ENCODE results near the gene TMEM101.
A peak's percentile ranks its signal among the peaks of the same experiment; 100 is the strongest.

Gene TMEM101

GRCh38 chr17:44010966-44011647, 3.7 kb downstream of the TMEM101 start:
- no peaks in the 10 kb centered on the region for H3K9me3 ChIP-seq (ENCODE audit: insufficient read depth, low read length, severe bottlenecking)
- peaks cover 41% of the 10 kb centered on the region for H3K4me1 ChIP-seq (ENCODE audit: insufficient read depth, low read length)
- TF ChIP-seq CTCF (IDR thresholded peaks at IDR 0.05; ENCODE audit: borderline replicate concordance, extremely low read depth, low read length, poor library complexity, severe bottlenecking) (no peak), EZH2 (IDR thresholded peaks at IDR 0.05; ENCODE audit: borderline replicate concordance, low read depth, low read length, severe bottlenecking) (no peak)
- no peak overlapping the region for H3K4me3 ChIP-seq (ENCODE audit: low read depth in 1 of 2, low read length in 2 of 2)
- no peak overlapping the region for H3K9ac ChIP-seq (ENCODE audit: low read depth, low read length)
- H4K20me1 ChIP-seq (ENCODE audit: insufficient read depth, low read length), result no peaks in the 10 kb centered on the region; the same call in 1 of the 2 replicates
- H2AFZ ChIP-seq (ENCODE audit: low read depth, low read length), result no peak overlapping the region
- ATAC-seq (ENCODE audit: insufficient read depth, low read depth) (no peak), DNase-seq (no peak)
- no peaks in the 10 kb centered on the region for H3K27me3 ChIP-seq (ENCODE audit: insufficient read depth, low read length, poor library complexity)
- H3K36me3 ChIP-seq (ENCODE audit: insufficient read depth, low read length), result peaks cover 8% of the 10 kb centered on the region
- H3K79me2 ChIP-seq (ENCODE audit: insufficient read depth, low read length), result peaks cover 15% of the 10 kb centered on the region
- H3K27ac ChIP-seq (ENCODE audit: low read length), result no peak overlapping the region
- H3K4me2 ChIP-seq (ENCODE audit: insufficient read depth, low read length), result no peak overlapping the region

- H3K4me2 ChIP-seq (ENCODE audit: insufficient read depth, low read length), result peak overlapping the region; percentile 65
- no peaks in the 10 kb centered on the region for H3K9me3 ChIP-seq (ENCODE audit: insufficient read depth, low read length, severe bottlenecking)
- H3K27me3 ChIP-seq (ENCODE audit: insufficient read depth, low read length, poor library complexity), result no peaks in the 10 kb centered on the region
These were observed 6.4 kb downstream of the TMEM101 start for GRCh38 chr17:44008205-44008909.

GRCh38 chr17:44007346-44008204, 7.2 kb downstream of the TMEM101 start:
- Histone ChIP-seq H4K20me1 (ENCODE audit: insufficient read depth, low read length) (no peaks in the 10 kb centered on the region; the same call in none of the 2 replicates), H2AFZ (ENCODE audit: low read depth, low read length) (peak overlapping the region; percentile 59; the same call in 1 of the 2 replicates), H3K27ac (ENCODE audit: low read length) (no peak overlapping the region), H3K9me3 (ENCODE audit: insufficient read depth, low read length, severe bottlenecking) (no peaks in the 10 kb centered on the region), H3K27me3 (ENCODE audit: insufficient read depth, low read length, poor library complexity) (no peaks in the 10 kb centered on the region), H3K4me1 (ENCODE audit: insufficient read depth, low read length) (peaks cover 22% of the 10 kb centered on the region), H3K9ac (ENCODE audit: low read depth, low read length) (peak overlapping the region; percentile 17; the same call in 1 of the 2 replicates), H3K4me2 (ENCODE audit: insufficient read depth, low read length) (peak overlapping the region; percentile 65), H3K36me3 (ENCODE audit: insufficient read depth, low read length) (peaks cover 5% of the 10 kb centered on the region), H3K79me2 (ENCODE audit: insufficient read depth, low read length) (no peaks in the 10 kb centered on the region), H3K4me3 (ENCODE audit: low read depth in 1 of 2, low read length in 2 of 2) (peak overlapping the region in 1 of 2 experiments; percentile 50; a peak in 2 of 4 replicates)
- no peak for DNase-seq
- ATAC-seq (ENCODE audit: insufficient read depth, low read depth), result no peak
- TF ChIP-seq EZH2 (IDR thresholded peaks at IDR 0.05; ENCODE audit: borderline replicate concordance, low read depth, low read length, severe bottlenecking) (no peak), CTCF (IDR thresholded peaks at IDR 0.05; ENCODE audit: borderline replicate concordance, extremely low read depth, low read length, poor library complexity, severe bottlenecking) (no peak)

More at GRCh38 chr17:44008205-44008909, 6.4 kb downstream of the TMEM101 start:
- DNase-seq, result no peak
- Histone ChIP-seq H3K4me1 (ENCODE audit: insufficient read depth, low read length) (peaks cover 23% of the 10 kb centered on the region), H3K27ac (ENCODE audit: low read length) (no peak overlapping the region), H3K36me3 (ENCODE audit: insufficient read depth, low read length) (peaks cover 8% of the 10 kb centered on the region), H3K79me2 (ENCODE audit: insufficient read depth, low read length) (peaks cover 1% of the 10 kb centered on the region; the same call in 1 of the 2 replicates), H2AFZ (ENCODE audit: low read depth, low read length) (no peak overlapping the region), H3K4me3 (ENCODE audit: low read depth in 1 of 2, low read length in 2 of 2) (no peak overlapping the region), H3K9ac (ENCODE audit: low read depth, low read length) (no peak overlapping the region), H4K20me1 (ENCODE audit: insufficient read depth, low read length) (no peaks in the 10 kb centered on the region; the same call in none of the 2 replicates)
- TF ChIP-seq CTCF (IDR thresholded peaks at IDR 0.05; ENCODE audit: borderline replicate concordance, extremely low read depth, low read length, poor library complexity, severe bottlenecking), result no peak
- ATAC-seq (ENCODE audit: insufficient read depth, low read depth), result no peak
